NCI-H345 treated with DMSO at 0.1 percent for 48 hours (cell line): ENCODE measurements around the gene ARHGAP6.

Experiments used
- DNase-seq: peaks from one replicate; lab custom pipeline; 2025; ENCODE audit not compliant: unreplicated experiment; lab: John Stamatoyannopoulos, UW

Gene ARHGAP6

GRCh38 chrX:11319806-11320520 lies 345.8 kb downstream of the ARHGAP6 start:
- no peak for DNase-seq

GRCh38 chrX:11311706-11312105 lies 354.0 kb downstream of the ARHGAP6 start:
- no peak for DNase-seq

- no peak for DNase-seq
These were observed 356.5 kb downstream of the ARHGAP6 start for GRCh38 chrX:11309220-11309619.

GRCh38 chrX:11305641-11306040 lies 360.1 kb downstream of the ARHGAP6 start:
- no peak for DNase-seq

- no peak for DNase-seq
These were observed 360.9 kb downstream of the ARHGAP6 start for GRCh38 chrX:11304829-11305228.

- no peak for DNase-seq
These were observed 367.1 kb downstream of the ARHGAP6 start for GRCh38 chrX:11298600-11298999.

- peak; percentile 33 for DNase-seq
These were observed 369.7 kb downstream of the ARHGAP6 start for GRCh38 chrX:11296051-11296450.

- no peak for DNase-seq
These were observed 372.6 kb downstream of the ARHGAP6 start, which contains the start of gene AMELX for GRCh38 chrX:11293113-11293512. AMELX (plus strand) TSS chrX:11293413; CDS start chrX:11294789, 1,376 bp downstream.

- DNase-seq = no peak
These were observed 375.2 kb downstream of the ARHGAP6 start for GRCh38 chrX:11290416-11291102.

GRCh38 chrX:11287505-11287904 lies 378.2 kb downstream of the ARHGAP6 start:
- no peak for DNase-seq

- no peak for DNase-seq
These were observed 380.1 kb downstream of the ARHGAP6 start for GRCh38 chrX:11285651-11286050.

- DNase-seq = no peak
These were observed 383.7 kb downstream of the ARHGAP6 start for GRCh38 chrX:11282043-11282442.

- no peak for DNase-seq
These were observed 392.2 kb downstream of the ARHGAP6 start for GRCh38 chrX:11273544-11273943.

GRCh38 chrX:11272863-11273262 lies 392.9 kb downstream of the ARHGAP6 start:
- DNase-seq = no peak

GRCh38 chrX:11272290-11272689 lies 393.4 kb downstream of the ARHGAP6 start:
- no peak for DNase-seq

- no peak for DNase-seq
These were observed 395.7 kb downstream of the ARHGAP6 start for GRCh38 chrX:11269996-11270395.

- DNase-seq = no peak
These were observed 396.7 kb downstream of the ARHGAP6 start for GRCh38 chrX:11269006-11269405.

- no peak for DNase-seq
These were observed 398.3 kb downstream of the ARHGAP6 start for GRCh38 chrX:11267425-11267824.

GRCh38 chrX:11266573-11267003 lies 399.1 kb downstream of the ARHGAP6 start:
- DNase-seq = no peak

GRCh38 chrX:11265352-11265751 lies 400.4 kb downstream of the ARHGAP6 start:
- no peak for DNase-seq

GRCh38 chrX:11264925-11265324 lies 400.8 kb downstream of the ARHGAP6 start:
- DNase-seq = no peak

- no peak for DNase-seq
These were observed 404.5 kb downstream of the ARHGAP6 start for GRCh38 chrX:11261260-11261659.
